GM23248 (cell line): Measurements from ENCODE around the gene NAALADL1. TPM values are rescaled to one million over a fixed set of nuclear protein-coding genes. Genes with fewer than 3 reads are reported as not detected.

Source experiments
- DNase-seq: peaks from one replicate; pipeline ENCODE4 v3.0.0-alpha.2; 2015
- H2AFZ ChIP-seq: fragments of 200-600 bp; sonication (generic); 2 replicates; pipeline ENCODE4 v1.6.1; 2016; ENCODE audit warnings: antibody characterized with exemption
- H3F3A ChIP-seq: fragments of 200-600 bp; sonication (generic); 2 replicates; pipeline ENCODE4 v1.6.1; 2016; ENCODE audit warnings: mild to moderate bottlenecking, antibody characterized with exemption, mixed run types; ENCODE audit not compliant: insufficient read depth
- H3K27ac ChIP-seq: fragments of 200-600 bp; sonication (generic); 2 replicates; pipeline ENCODE4 v1.5.1; 2016; ENCODE audit warnings: mild to moderate bottlenecking
- H3K27me3 ChIP-seq: fragments of 200-600 bp; sonication (generic); replicated peaks from 2 replicates; pipeline ENCODE4 v1.6.1; 2016; ENCODE audit warnings: mild to moderate bottlenecking; ENCODE audit not compliant: insufficient read depth
- H3K36me3 ChIP-seq: fragments of 200-600 bp; sonication (generic); 2 replicates; pipeline ENCODE4 v1.6.1; 2016; ENCODE audit warnings: low read depth, mild to moderate bottlenecking
- H3K4me1 ChIP-seq: fragments of 200-600 bp; sonication (generic); 2 replicates; pipeline ENCODE4 v1.6.1; 2016; ENCODE audit warnings: mild to moderate bottlenecking; ENCODE audit not compliant: insufficient read depth
- H3K4me2 ChIP-seq: fragments of 200-600 bp; sonication (generic); one replicate; pipeline ENCODE4 v1.6.1; 2016; ENCODE audit warnings: mild to moderate bottlenecking; ENCODE audit not compliant: unreplicated experiment
- H3K4me3 ChIP-seq: fragments of 200-600 bp; sonication (generic); 2 replicates; pipeline ENCODE4 v1.5.1; 2016; ENCODE audit warnings: mild to moderate bottlenecking
- H3K79me2 ChIP-seq: fragments of 200-600 bp; sonication (generic); 2 replicates; pipeline ENCODE4 v1.6.1; 2016; ENCODE audit warnings: mild to moderate bottlenecking; ENCODE audit not compliant: insufficient read depth
- H3K9ac ChIP-seq: fragments of 200-600 bp; sonication (generic); 2 replicates; pipeline ENCODE4 v1.6.1; 2016; ENCODE audit warnings: mild to moderate bottlenecking
- H3K9me2 ChIP-seq: fragments of 200-600 bp; sonication (generic); 2 replicates; pipeline ENCODE4 v1.6.1; 2016; ENCODE audit warnings: mixed run types, mild to moderate bottlenecking, moderate library complexity; ENCODE audit not compliant: insufficient read depth
- H3K9me3 ChIP-seq: fragments of 200-600 bp; sonication (generic); one replicate; pipeline ENCODE4 v1.6.1; 2017; ENCODE audit warnings: low read depth
- H4K20me1 ChIP-seq: fragments of 200-600 bp; sonication (generic); 2 replicates; pipeline ENCODE4 v1.6.0; 2016; ENCODE audit not compliant: insufficient read depth
- EZH2 ChIP-seq: fragments of 200-600 bp; sonication (generic); IDR thresholded peaks from 2 replicates; pipeline ENCODE4 v1.6.1; 2018; ENCODE audit warnings: antibody characterized with exemption, mild to moderate bottlenecking; ENCODE audit not compliant: insufficient read depth, poor library complexity, severe bottlenecking
- EZH2phosphoT487 ChIP-seq: fragments of 200-600 bp; sonication (generic); IDR thresholded peaks from 2 replicates; pipeline ENCODE4 v1.6.1; 2018; ENCODE audit warnings: antibody characterized with exemption, moderate library complexity, mild to moderate bottlenecking, low read depth; ENCODE audit not compliant: insufficient read depth
- WGBS, 2 experiments: methylation state at CpG; one replicate each; pipeline ENCODE4 v1.1.6; 2015 to 2017; ENCODE audit warnings: low lambda C conversion rate in 2 of 2, low coverage in 1 of 2; ENCODE audit errors: missing lambda C conversion rate in 2 of 2; 5-methylcytosine and 5-hydroxymethylcytosine counted together
- in situ Hi-C: fragments of 300-500 bp; cut with MboI; formaldehyde crosslinking; loops from 2 replicates; pipeline ENCODE4 v1.15.0; 2020
- polyA plus RNA-seq: library from polyadenylated mRNA; unstranded; fragments of >200 nt; fragmentation: Nextera tagmentation; extraction: Ambion mirVana; gene quantifications from 2 replicates; pipeline ENCODE4 v1.2.1, GENCODE V29; 2016
- total RNA-seq: library from RNA; depleted of rRNA; stranded (reverse); fragments of >200 nt; shearing (Covaris generic); gene quantifications from 2 replicates; pipeline ENCODE4 v1.2.3, GENCODE V29; 2014

NAALADL1 gene
- total and polyA plus RNA-seq, 2 experiments from 2014 or later, result 26.6 to 40.7 TPM

DNA sequence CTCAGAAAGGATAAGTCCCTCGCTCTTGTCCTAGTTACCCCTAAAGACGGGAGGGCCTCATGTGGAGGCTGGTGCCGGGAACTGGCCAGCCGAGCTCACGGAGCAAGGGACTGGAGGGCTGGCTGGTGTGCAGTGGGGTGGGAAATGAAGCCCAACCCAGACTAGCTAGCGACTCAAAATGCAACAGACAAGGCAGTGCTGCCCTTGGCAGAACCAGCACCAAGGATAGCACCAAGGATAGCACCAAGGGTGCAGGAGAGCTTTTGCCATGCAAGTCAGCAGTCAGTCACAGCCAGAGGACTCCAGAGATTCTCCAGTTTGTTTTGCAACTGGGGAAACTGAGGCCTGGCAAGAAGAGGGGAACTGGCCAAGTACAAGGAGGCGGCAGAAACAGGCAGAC is 55.1 kb downstream of the NAALADL1 start:
- in situ Hi-C loops, result no loop called here

DNA sequence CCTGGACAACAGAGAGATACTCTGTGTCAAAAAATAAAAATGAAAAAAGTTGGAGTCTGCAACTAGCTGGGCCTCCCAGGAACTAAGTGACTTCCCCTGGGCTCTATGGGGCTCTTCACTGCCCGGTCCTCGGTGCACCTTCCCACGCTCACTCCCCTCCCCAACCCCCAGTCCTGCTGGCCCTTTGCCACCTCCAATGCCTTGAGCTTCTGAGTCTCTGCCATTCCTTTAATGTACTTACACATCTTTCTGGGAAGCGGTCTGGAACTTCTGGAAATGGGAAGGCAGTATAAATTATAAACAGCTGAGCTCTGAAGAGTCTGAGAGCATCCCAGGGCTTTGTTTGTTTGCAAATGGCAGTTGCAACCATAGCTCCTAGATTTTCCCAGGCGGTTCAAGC is 55.6 kb downstream of the NAALADL1 start:
- H3K4me1 ChIP-seq, result peaks cover 18% of the 10 kb centered on the region
- no peak overlapping the region for H3K9ac ChIP-seq
- H3K9me3 ChIP-seq, result no peaks in the 10 kb centered on the region
- TF ChIP-seq EZH2phosphoT487 (no peak), EZH2 (no peak)
- no peaks in the 10 kb centered on the region for H3K9me2 ChIP-seq
- H3F3A ChIP-seq, result peaks cover 4% of the 10 kb centered on the region; the same call in 1 of the 2 replicates
- WGBS, 2 experiments, result 23 to 29% methylated on average over 5 of the region's 5 CpGs
- no peak overlapping the region for H3K4me3 ChIP-seq
- no peak overlapping the region for H2AFZ ChIP-seq
- no peak for DNase-seq
- H3K79me2 ChIP-seq, result no peaks in the 10 kb centered on the region
- H4K20me1 ChIP-seq, result no peaks in the 10 kb centered on the region
- no peak overlapping the region for H3K27ac ChIP-seq
- H3K4me2 ChIP-seq, result no peak overlapping the region
- no peaks in the 10 kb centered on the region for H3K36me3 ChIP-seq
- in situ Hi-C loops, result no loop called here
- no peaks in the 10 kb centered on the region for H3K27me3 ChIP-seq

More for the DNA sequence above, 55.1 kb downstream of the NAALADL1 start:
- H3K9ac ChIP-seq, result no peak overlapping the region
- peaks cover 24% of the 10 kb centered on the region for H3K4me1 ChIP-seq
- no peaks in the 10 kb centered on the region for H3K9me2 ChIP-seq
- H3K27ac ChIP-seq, result no peak overlapping the region
- H3F3A ChIP-seq, result peaks cover 4% of the 10 kb centered on the region; the same call in 1 of the 2 replicates
- H3K36me3 ChIP-seq, result no peaks in the 10 kb centered on the region
- H2AFZ ChIP-seq, result no peak overlapping the region
- no peak for TF ChIP-seq EZH2
- TF ChIP-seq EZH2phosphoT487, result no peak
- no peaks in the 10 kb centered on the region for H3K27me3 ChIP-seq
- no peaks in the 10 kb centered on the region for H4K20me1 ChIP-seq
- no peaks in the 10 kb centered on the region for H3K9me3 ChIP-seq
- no peak overlapping the region for H3K4me3 ChIP-seq
- no peak overlapping the region for H3K4me2 ChIP-seq
- peak; percentile 65 for DNase-seq
- H3K79me2 ChIP-seq, result no peaks in the 10 kb centered on the region
- 68 to 69% methylated on average over 7 of the region's 7 CpGs for WGBS, 2 experiments

DNA sequence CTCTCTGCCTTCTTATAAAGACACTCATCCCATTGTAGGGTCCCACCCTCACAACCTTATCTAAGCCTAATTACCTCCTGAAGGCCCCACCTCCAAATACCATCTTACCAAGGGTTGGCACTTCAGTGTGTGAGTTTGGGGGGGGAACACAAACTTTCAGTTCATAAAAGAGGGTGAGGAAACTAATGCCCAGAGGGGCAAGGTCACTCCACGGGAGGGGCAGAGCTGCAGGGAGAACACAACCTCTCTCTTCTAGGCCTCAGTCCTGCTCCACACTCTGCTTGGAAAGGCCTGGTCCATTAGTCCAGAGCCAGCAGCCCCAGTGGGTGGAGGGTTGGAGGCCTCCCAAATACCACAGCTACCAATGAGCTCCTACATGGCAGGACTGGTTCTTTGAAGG is 58.9 kb downstream of the NAALADL1 start:
- Histone ChIP-seq H3F3A (no peaks in the 10 kb centered on the region), H3K9me3 (no peaks in the 10 kb centered on the region), H3K4me1 (peaks cover 6% of the 10 kb centered on the region), H3K27me3 (no peaks in the 10 kb centered on the region), H4K20me1 (no peaks in the 10 kb centered on the region), H2AFZ (no peak overlapping the region), H3K9me2 (no peaks in the 10 kb centered on the region), H3K27ac (no peak overlapping the region), H3K79me2 (no peaks in the 10 kb centered on the region), H3K4me2 (no peak overlapping the region), H3K4me3 (no peak overlapping the region), H3K36me3 (no peaks in the 10 kb centered on the region), H3K9ac (no peak overlapping the region)
- in situ Hi-C loops, result no loop called here
- no peak for TF ChIP-seq EZH2phosphoT487
- no peak for TF ChIP-seq EZH2
- WGBS, 2 experiments, result 77 to 86% methylated on average over 1 of the region's 1 CpG
- DNase-seq, result no peak

DNA sequence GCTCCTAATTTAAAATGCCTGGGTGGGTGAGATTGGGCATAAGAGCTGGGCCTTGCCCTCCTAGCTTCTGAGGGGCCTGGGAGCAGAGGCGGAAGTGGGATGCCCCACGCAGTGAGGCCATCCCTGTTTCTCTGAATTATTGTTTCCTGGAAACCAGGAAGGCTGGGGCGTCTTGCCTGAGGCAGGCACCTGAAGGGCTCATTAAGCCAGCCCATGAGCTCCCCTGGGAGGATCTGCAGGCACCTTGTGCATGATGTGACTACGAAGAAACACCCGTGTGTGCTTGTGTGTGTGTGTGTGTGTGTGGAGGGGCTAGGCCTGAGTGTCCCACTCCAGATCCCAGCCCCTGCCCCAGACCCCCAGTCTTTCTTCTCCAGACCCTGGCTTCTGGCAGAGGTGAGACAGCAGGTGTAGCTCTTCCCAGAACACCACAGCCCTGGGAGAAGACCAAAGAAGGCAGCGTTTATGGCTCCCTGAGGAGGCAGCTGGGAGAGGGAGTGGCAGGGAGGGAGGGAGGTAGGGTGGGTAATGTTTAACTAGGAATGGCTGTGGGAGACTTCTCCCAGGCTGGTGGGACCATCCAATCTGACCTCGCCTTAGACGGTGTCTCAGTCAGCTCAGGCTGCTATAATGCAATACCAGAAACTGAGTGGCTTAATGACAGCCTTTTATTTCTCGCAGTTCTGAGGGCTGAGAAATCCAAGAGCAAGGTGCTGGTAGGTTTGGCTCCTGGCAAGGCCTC is 59.5 kb downstream of the NAALADL1 start:
- Histone ChIP-seq H3F3A (no peaks in the 10 kb centered on the region), H3K9ac (no peak overlapping the region), H3K27ac (no peak overlapping the region), H3K36me3 (no peaks in the 10 kb centered on the region), H4K20me1 (no peaks in the 10 kb centered on the region), H3K4me1 (peaks cover 6% of the 10 kb centered on the region), H3K4me2 (no peak overlapping the region), H3K27me3 (no peaks in the 10 kb centered on the region), H3K9me3 (no peaks in the 10 kb centered on the region), H3K9me2 (no peaks in the 10 kb centered on the region), H3K4me3 (no peak overlapping the region), H2AFZ (no peak overlapping the region), H3K79me2 (no peaks in the 10 kb centered on the region)
- in situ Hi-C loops, result no loop called here
- WGBS, 2 experiments, result 63 to 69% methylated on average over 9 of the region's 9 CpGs
- no peak for DNase-seq
- TF ChIP-seq EZH2phosphoT487, result no peak
- no peak for TF ChIP-seq EZH2
